IMR-90 (cell line): ENCODE measurements around the gene DIAPH2. TPM values are rescaled to one million over a fixed set of nuclear protein-coding genes. Genes with fewer than 3 reads are reported as not detected.

ENCODE experiments used
- ATAC-seq: fragments of 200-7000 bp; cut with Tn5 transposase; 2 replicates; pipeline ENCODE4 v1.9.1; 2020; ENCODE audit warnings: low read depth, mild to moderate bottlenecking, moderate library complexity
- BruUV-seq: library from RNA; stranded (reverse); fragments of 400-500 nt; replicated peaks from 2 replicates; lab custom pipeline; 2021; lab: Mats Ljungman, UMichigan
- CTCF ChIA-PET: fragments of 300-600 bp; formaldehyde crosslinking; extraction: SDS; loops from one replicate; lab custom pipeline; 2021; ENCODE audit warnings: antibody characterized with exemption; lab: Yijun Ruan, JAX
- POLR2A ChIA-PET: fragments of 300-600 bp; sonication (Branson Sonifier 250); formaldehyde crosslinking; loops from one replicate; lab custom pipeline; 2022; ENCODE audit warnings: antibody characterized with exemption; ENCODE audit not compliant: unreplicated experiment; lab: Charles Lee
- DNase-seq: peaks from one replicate; pipeline ENCODE4 v3.0.0; 2013
- H2AFZ ChIP-seq: replicated peaks from 2 replicates; pipeline ENCODE3; 2013; ENCODE audit warnings: low read length, mild to moderate bottlenecking; ENCODE audit not compliant: poor library complexity
- H2AK5ac ChIP-seq: 2 replicates; pipeline ENCODE4 v1.6.1; 2013; ENCODE audit warnings: low read depth, low read length, inconsistent platforms
- H2AK9ac ChIP-seq: replicated peaks from 2 replicates; pipeline ENCODE3; 2013; ENCODE audit warnings: mild to moderate bottlenecking, low read depth, low read length, moderate library complexity; ENCODE audit not compliant: poor library complexity
- H2BK120ac ChIP-seq: 2 replicates; pipeline ENCODE4 v1.6.1; 2013; ENCODE audit warnings: low read depth, low read length, inconsistent platforms
- H2BK15ac ChIP-seq: 3 replicates; pipeline ENCODE4 v1.6.1; 2013; ENCODE audit warnings: low read depth, low read length, inconsistent platforms
- H2BK20ac ChIP-seq: 2 replicates; pipeline ENCODE4 v1.6.1; 2013; ENCODE audit warnings: low read depth, mild to moderate bottlenecking, inconsistent platforms, low read length, moderate library complexity
- H2BK5ac ChIP-seq: 2 replicates; pipeline ENCODE4 v1.6.1; 2013; ENCODE audit warnings: mild to moderate bottlenecking, low read depth, low read length, inconsistent platforms; ENCODE audit not compliant: poor library complexity, severe bottlenecking
- H3K14ac ChIP-seq: replicated peaks from 2 replicates; pipeline ENCODE4 v1.6.1; 2013; ENCODE audit warnings: low read depth, low read length, inconsistent platforms
- H3K18ac ChIP-seq: 2 replicates; pipeline ENCODE4 v1.6.1; 2013; ENCODE audit warnings: low read depth, low read length, control low read depth
- H3K23ac ChIP-seq: 2 replicates; pipeline ENCODE4 v1.6.1; 2013; ENCODE audit warnings: low read depth, low read length, inconsistent platforms
- H3K27ac ChIP-seq: 2 replicates; pipeline ENCODE4 v1.5.1; 2013; ENCODE audit warnings: mild to moderate bottlenecking, control low read depth, low read length; ENCODE audit not compliant: insufficient read depth
- H3K27me3 ChIP-seq: 2 replicates; pipeline ENCODE4 v1.6.1; 2013; ENCODE audit warnings: low read length; ENCODE audit not compliant: control insufficient read depth, insufficient read depth
- H3K36me3 ChIP-seq: 2 replicates; pipeline ENCODE4 v1.6.1; 2013; ENCODE audit warnings: low read length, mixed read lengths; ENCODE audit not compliant: control insufficient read depth, insufficient read depth
- H3K4ac ChIP-seq: 2 replicates; pipeline ENCODE4 v1.6.1; 2013; ENCODE audit warnings: low read depth, low read length, inconsistent platforms
- H3K4me1 ChIP-seq: 2 replicates; pipeline ENCODE4 v1.6.1; 2013; ENCODE audit warnings: low read length, mixed read lengths; ENCODE audit not compliant: control insufficient read depth, insufficient read depth
- H3K4me2 ChIP-seq: 2 replicates; pipeline ENCODE4 v1.6.1; 2013; ENCODE audit warnings: low read depth, mild to moderate bottlenecking, control low read depth, low read length, moderate library complexity
- H3K4me3 ChIP-seq: 2 replicates; pipeline ENCODE4 v1.5.1; 2013; ENCODE audit warnings: low read depth, mild to moderate bottlenecking, control low read depth, low read length, moderate library complexity; ENCODE audit not compliant: insufficient read depth
- H3K56ac ChIP-seq: 2 replicates; pipeline ENCODE4 v1.6.1; 2013; ENCODE audit warnings: low read length, inconsistent platforms; ENCODE audit not compliant: insufficient read depth; ENCODE audit errors: extremely low read depth
- H3K79me1 ChIP-seq, 2 experiments: 2 replicates each; pipeline ENCODE4 v1.6.1; 2013; ENCODE audit warnings: low read length in 2 of 2, inconsistent platforms in 1 of 2, low read depth in 1 of 2
- H3K9ac ChIP-seq: 2 replicates; pipeline ENCODE4 v1.6.1; 2013; ENCODE audit warnings: low read depth, low read length, control low read depth
- H3K9me1 ChIP-seq: 2 replicates; pipeline ENCODE4 v1.6.1; 2013; ENCODE audit warnings: low read length, inconsistent platforms; ENCODE audit not compliant: insufficient read depth
- H3K9me3 ChIP-seq: 2 replicates; pipeline ENCODE4 v1.6.1; 2013; ENCODE audit warnings: low read length; ENCODE audit not compliant: control insufficient read depth, insufficient read depth
- H4K20me1 ChIP-seq: 2 replicates; pipeline ENCODE4 v1.6.1; 2013; ENCODE audit warnings: low read length, inconsistent platforms; ENCODE audit not compliant: insufficient read depth
- H4K5ac ChIP-seq: 2 replicates; pipeline ENCODE4 v1.6.1; 2013; ENCODE audit warnings: mild to moderate bottlenecking, low read depth, low read length, control low read depth
- H4K8ac ChIP-seq, 2 experiments: 2 replicates each; pipeline ENCODE4 v1.6.1; 2013; ENCODE audit warnings: low read depth in 2 of 2, low read length in 2 of 2, control low read depth in 1 of 2, inconsistent platforms in 1 of 2
- H4K91ac ChIP-seq: 2 replicates; pipeline ENCODE4 v1.6.1; 2013; ENCODE audit warnings: low read depth, low read length, inconsistent platforms; ENCODE audit not compliant: insufficient read depth
- BHLHE40 ChIP-seq: fragments of 150-350 bp; IDR thresholded peaks from 2 replicates; pipeline ENCODE4 v1.6.1; 2016; ENCODE audit warnings: mild to moderate bottlenecking, low read depth, low read length
- CEBPB ChIP-seq: IDR thresholded peaks from 2 replicates; pipeline ENCODE4 v1.6.1; 2012; ENCODE audit warnings: low read depth, low read length, improper control_type of control experiment
- NFE2L2 ChIP-seq: fragments of 150-350 bp; IDR thresholded peaks from 2 replicates; pipeline ENCODE4 v1.6.1; 2016; ENCODE audit warnings: low read depth, mild to moderate bottlenecking, low read length
- POLR2A ChIP-seq: IDR thresholded peaks from 2 replicates; pipeline ENCODE4 v1.6.1; 2012; ENCODE audit warnings: mild to moderate bottlenecking, low read depth, low read length
- WGBS, 2 experiments: methylation state at CpG; one replicate each; pipeline versions ENCODE4 v1.1.5 to v1.1.7; 2013; ENCODE audit warnings: missing lambda C conversion rate in 2 of 2; ENCODE audit not compliant: insufficient read length in 1 of 2; ENCODE audit errors: extremely low coverage in 2 of 2; 5-methylcytosine and 5-hydroxymethylcytosine counted together
- dilution Hi-C: fragments of 300-500 bp; cut with HindIII; formaldehyde crosslinking; loops from one replicate; pipeline ENCODE4 v1.14.3; 2018; ENCODE audit warnings: low sequenced_read_pairs; ENCODE audit not compliant: unreplicated experiment
- in situ Hi-C: fragments of 300-500 bp; cut with MboI; formaldehyde crosslinking; loops from 3 replicates; pipeline ENCODE4 v1.14.3; 2019; ENCODE audit warnings: low sequenced_read_pairs, inconsistent platforms, mixed read lengths
- intact Hi-C: fragments of 100-400 bp; cut with micrococcal nuclease; formaldehyde crosslinking; loops from 2 replicates; pipeline ENCODE4 v1.10.0; 2022
- polyA plus RNA-seq, 3 experiments: library from polyadenylated mRNA; depleted of rRNA; stranded (reverse); fragments of >200 nt; gene quantifications; 2 replicates each; pipeline ENCODE4 v1.2.3, GENCODE V29; 2012; ENCODE audit warnings: low replicate concordance in 1 of 3
- total RNA-seq: library from RNA; depleted of rRNA; stranded (reverse); fragments of >200 nt; gene quantifications from 2 replicates; pipeline ENCODE4 v1.2.3, GENCODE V29; 2012

The DIAPH2 gene
- total and polyA plus RNA-seq, 2 of the 4 experiments (the other 2 are of a cell fraction) = 3.6 to 19.9 TPM

DNA sequence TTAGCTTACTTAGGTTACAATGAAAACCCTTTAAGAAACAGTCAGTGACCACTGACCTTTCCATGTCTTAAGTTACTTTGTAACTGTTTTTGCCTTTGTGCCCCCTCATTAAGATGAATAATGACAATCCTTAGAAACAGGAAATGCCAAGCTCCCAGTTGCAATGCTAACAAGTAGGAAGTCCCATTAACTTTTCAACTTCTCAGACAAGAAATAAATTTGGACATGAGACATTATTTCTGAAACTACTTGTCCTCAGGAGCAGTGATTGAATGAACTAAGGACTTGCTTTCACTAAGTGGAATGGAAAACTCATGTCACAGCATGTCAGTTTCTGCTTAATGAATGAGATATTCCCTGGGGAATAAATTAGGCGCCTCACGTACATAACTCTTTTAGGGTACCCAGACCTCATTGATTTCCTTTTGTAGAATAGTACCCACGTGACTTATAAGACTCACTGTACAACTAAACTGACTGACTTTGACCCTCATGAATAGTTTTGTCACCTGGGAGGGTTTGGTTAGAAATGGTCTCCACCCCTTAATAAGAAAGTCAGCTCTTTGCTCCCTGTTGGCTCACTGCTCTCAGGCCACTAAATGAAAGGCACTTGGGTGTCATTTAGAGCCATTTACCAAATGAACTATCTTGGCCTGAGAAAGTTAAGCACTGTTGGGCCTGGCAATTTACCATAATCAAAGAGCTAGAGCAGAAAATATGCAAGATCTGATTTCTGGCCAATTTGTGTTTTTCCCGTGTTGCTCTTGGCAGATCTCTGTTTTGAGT lies 582.9 kb downstream of the DIAPH2 start (continued):
- no peak for TF ChIP-seq NFE2L2
- TF ChIP-seq POLR2A = no peak

DNA sequence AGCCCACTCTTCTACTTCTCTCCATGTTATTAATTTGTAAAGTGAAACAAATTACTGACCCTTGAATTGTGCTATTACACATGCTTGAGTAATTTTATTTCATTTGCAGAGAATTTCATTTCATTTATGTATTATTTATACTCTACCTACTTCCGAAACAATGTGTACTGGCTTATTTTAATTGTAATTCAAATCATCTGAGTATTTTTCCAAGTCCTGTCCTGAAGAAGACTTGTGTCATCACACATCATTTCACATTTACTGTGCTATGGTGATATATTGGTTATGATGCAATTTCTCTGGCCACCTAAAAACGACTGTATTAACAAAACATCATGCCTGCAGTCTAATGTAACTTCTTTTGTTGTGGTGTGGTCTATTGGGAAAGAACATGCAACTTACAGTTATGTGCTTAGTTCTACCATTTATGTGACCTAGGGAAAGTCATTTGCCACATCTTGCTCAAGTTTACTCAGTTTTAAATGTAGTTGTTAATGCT lies 583.6 kb downstream of the DIAPH2 start:
- H4K91ac ChIP-seq = no peak overlapping the region
- no peak overlapping the region for H2AK9ac ChIP-seq
- in situ Hi-C loops = no loop called here
- no peak overlapping the region for H3K14ac ChIP-seq
- intact Hi-C loops = no loop called here
- dilution Hi-C loops = no loop called here
- H3K27ac ChIP-seq = no peak overlapping the region
- no peak overlapping the region for H4K8ac ChIP-seq
- CTCF ChIA-PET = interaction anchor here (0.6 kb wide), 1 partner anchor 76 kb away, joined by 3 read pairs; no protein-coding TSS in a partner anchor
- H3K27me3 ChIP-seq = no peaks in the 10 kb centered on the region; the same call in 1 of the 2 replicates
- no peak overlapping the region for H3K4me2 ChIP-seq
- no peak overlapping the region for H2BK15ac ChIP-seq
- BruUV-seq = no TSS peak
- no peaks in the 10 kb centered on the region for H3K9me1 ChIP-seq
- H3K79me1 ChIP-seq = no peaks in the 10 kb centered on the region
- no peaks in the 10 kb centered on the region for H3K9me3 ChIP-seq
- no CpG with 5 or more reads among the region's 2 CpGs for WGBS, 2 experiments
- H3K4me3 ChIP-seq = no peak overlapping the region
- no peak overlapping the region for H2BK5ac ChIP-seq
- no peak overlapping the region for H3K56ac ChIP-seq
- ATAC-seq = no peak
- H2AK5ac ChIP-seq = no peak overlapping the region
- no peak overlapping the region for H3K23ac ChIP-seq
- H3K4ac ChIP-seq = no peak overlapping the region
- no peak overlapping the region for H4K5ac ChIP-seq
- H2BK20ac ChIP-seq = no peak overlapping the region
- POLR2A ChIA-PET = no interaction called here
- no peaks in the 10 kb centered on the region for H4K20me1 ChIP-seq
- no peak overlapping the region for H3K18ac ChIP-seq
- H2BK120ac ChIP-seq = no peak overlapping the region
- peaks cover 2% of the 10 kb centered on the region; the same call in 1 of the 2 replicates for H3K4me1 ChIP-seq
- no peak overlapping the region for H3K9ac ChIP-seq
- peak; percentile 63 for TF ChIP-seq CEBPB
- no peak for TF ChIP-seq BHLHE40
- no peak for DNase-seq
- H3K36me3 ChIP-seq = no peaks in the 10 kb centered on the region
- no peak overlapping the region for H2AFZ ChIP-seq
